Esophagus muscularis mucosa (tissue), 4 donors: ENCODE results near the gene MAPK11. TPM values are rescaled to one million over a fixed set of nuclear protein-coding genes. Genes with fewer than 3 reads are reported as not detected.

Experiments
- DNase-seq: peaks from one replicate; pipeline ENCODE4 v3.0.0-alpha.2; 2017; ENCODE audit errors: extremely low spot score
- H3K27ac ChIP-seq, 4 donors: fragments of 200-600 bp; sonication (generic); replicated peaks in 1 of 4; 1 replicate in 3 of 4; 2 replicates in 1 of 4; pipeline ENCODE4 v1.5.1; 2016 to 2019; ENCODE audit warnings: mild to moderate bottlenecking in 1 of 4
- H3K27me3 ChIP-seq, 4 donors: fragments of 200-600 bp; sonication (generic); one replicate each; pipeline versions ENCODE4 v1.5.1 to v1.6.0; 2016 to 2019
- H3K36me3 ChIP-seq, 4 donors: fragments of 200-600 bp; sonication (generic); one replicate each; pipeline ENCODE4 v1.5.1; 2016 to 2019
- H3K4me1 ChIP-seq, 4 donors: fragments of 200-600 bp; sonication (generic); one replicate each; pipeline ENCODE4 v1.5.1; 2016 to 2019
- H3K4me3 ChIP-seq, 4 donors: fragments of 200-600 bp; sonication (generic); 1 replicate in 2 of 4; 2 replicates in 2 of 4; pipeline ENCODE4 v1.5.1; 2016 to 2019; ENCODE audit warnings: mild to moderate bottlenecking in 4 of 4, moderate library complexity in 1 of 4
- H3K9me3 ChIP-seq, 4 donors: fragments of 200-600 bp; sonication (generic); 1 replicate in 3 of 4; 2 replicates in 1 of 4; pipeline ENCODE4 v1.5.1; 2016 to 2019
- CTCF ChIP-seq, 3 experiments: fragments of 200-600 bp in 2 of 3; fragments of 450-650 bp in 1 of 3; sonication (generic) in 2 of 3; IDR thresholded peaks; one replicate each; pipeline ENCODE4 v1.5.1; 2017 to 2019; ENCODE audit warnings: antibody characterized with exemption in 3 of 3, mild to moderate bottlenecking in 2 of 3, moderate library complexity in 1 of 3
- EP300 ChIP-seq: sonication (generic); formaldehyde crosslinking; IDR thresholded peaks from one replicate; pipeline ENCODE4 v1.6.1; 2017; ENCODE audit warnings: antibody characterized with exemption
- POLR2A ChIP-seq: fragments of 450-650 bp; IDR thresholded peaks from one replicate; pipeline ENCODE4 v1.6.1; 2017; ENCODE audit warnings: antibody characterized with exemption, moderate library complexity, mild to moderate bottlenecking, low read depth
- POLR2AphosphoS5 ChIP-seq, 2 donors: sonication (generic); formaldehyde crosslinking; IDR thresholded peaks; one replicate each; pipeline ENCODE4 v1.6.1; 2017; ENCODE audit warnings: antibody characterized with exemption in 2 of 2
- WGBS: methylation state at CpG from one replicate; pipeline ENCODE4 v1.1.5; 2018; 5-methylcytosine and 5-hydroxymethylcytosine counted together
- intact Hi-C: fragments of 100-400 bp; cut with DNase I; formaldehyde crosslinking; loops from one replicate; pipeline ENCODE4 v1.15.1; 2023
- total RNA-seq, 4 donors: library from RNA; depleted of rRNA; stranded (reverse); fragments of >200 nt; gene quantifications; one replicate each; pipeline versions ENCODE4 v1.1.0 to v1.2.1, GENCODE V29; 2016

Gene MAPK11
- total RNA-seq, 4 donors from 2014 or later = 3.7 to 12.5 (median 10.1) TPM

GRCh38 chr22:50289942-50290630, 19.9 kb upstream of the MAPK11 start:
- Histone ChIP-seq H3K4me1 (peaks cover 28 to 59% (median 43%) of the 10 kb centered on the region in 4 donors), H3K27me3 (peaks cover 0 to 6% (median 0%) of the 10 kb centered on the region in 4 donors), H3K36me3 (peaks cover 44 to 65% (median 58%) of the 10 kb centered on the region in 4 donors), H3K9me3 (no peaks in the 10 kb centered on the region), H3K4me3 (no peak overlapping the region), H3K27ac (no peak overlapping the region)
- 83% methylated on average over 5 of the region's 37 CpGs for WGBS
- DNase-seq = no peak
- no peak for TF ChIP-seq POLR2A
- intact Hi-C loops = loop anchor here (5.0 kb wide), 1 partner anchor 37 kb away; the partner anchor contains the start of gene DENND6B

GRCh38 chr22:50289151-50289941, 19.2 kb upstream of the MAPK11 start:
- no peak overlapping the region for H3K27ac ChIP-seq
- intact Hi-C loops = no loop called here
- no peak overlapping the region for H3K4me3 ChIP-seq
- no peak for TF ChIP-seq POLR2AphosphoS5 (IDR thresholded peaks at IDR 0.05)
- H3K4me1 ChIP-seq = peaks cover 22 to 52% (median 35%) of the 10 kb centered on the region in 4 donors
- peaks cover 0 to 6% (median 0%) of the 10 kb centered on the region in 4 donors for H3K27me3 ChIP-seq
- WGBS = 90% methylated on average over 27 of the region's 57 CpGs
- H3K9me3 ChIP-seq = no peaks in the 10 kb centered on the region
- DNase-seq = no peak
- H3K36me3 ChIP-seq = peaks cover 48 to 70% (median 66%) of the 10 kb centered on the region in 4 donors

GRCh38 chr22:50287731-50288130, 17.6 kb upstream of the MAPK11 start:
- Histone ChIP-seq H3K27ac (no peak overlapping the region), H3K36me3 (peaks cover 64 to 84% (median 82%) of the 10 kb centered on the region in 4 donors), H3K4me3 (no peak overlapping the region), H3K27me3 (no peaks in the 10 kb centered on the region), H3K9me3 (no peaks in the 10 kb centered on the region), H3K4me1 (peaks cover 6 to 39% (median 22%) of the 10 kb centered on the region in 4 donors)
- TF ChIP-seq POLR2AphosphoS5 (IDR thresholded peaks at IDR 0.05) (no peak), POLR2A (no peak), EP300 (no peak), CTCF (IDR thresholded peaks at IDR 0.05) (no peak)
- DNase-seq = no peak
- 84% methylated on average over 5 of the region's 31 CpGs for WGBS
- intact Hi-C loops = no loop called here

- H3K4me1 ChIP-seq = peaks cover 10 to 39% (median 20%) of the 10 kb centered on the region in 4 donors
- no peak overlapping the region for H3K27ac ChIP-seq
- no peak overlapping the region for H3K4me3 ChIP-seq
- H3K9me3 ChIP-seq = no peaks in the 10 kb centered on the region
- intact Hi-C loops = no loop called here
- H3K36me3 ChIP-seq = peaks cover 73 to 94% (median 91%) of the 10 kb centered on the region in 4 donors
- 87% methylated on average over 27 of the region's 40 CpGs for WGBS
- no peak for TF ChIP-seq POLR2AphosphoS5 (IDR thresholded peaks at IDR 0.05)
- H3K27me3 ChIP-seq = no peaks in the 10 kb centered on the region
- no peak for DNase-seq
Observed at GRCh38 chr22:50286701-50287318, 16.6 kb upstream of the MAPK11 start.

GRCh38 chr22:50286275-50286674, 16.1 kb upstream of the MAPK11 start:
- no peak overlapping the region for H3K27ac ChIP-seq
- TF ChIP-seq POLR2A = no peak
- no peak for TF ChIP-seq EP300
- no peak for TF ChIP-seq CTCF (IDR thresholded peaks at IDR 0.05)
- no peak for TF ChIP-seq POLR2AphosphoS5 (IDR thresholded peaks at IDR 0.05)
- H3K4me1 ChIP-seq = peaks cover 11 to 34% (median 17%) of the 10 kb centered on the region in 4 donors
- no peak overlapping the region for H3K4me3 ChIP-seq
- WGBS = 90% methylated on average over 16 of the region's 21 CpGs
- DNase-seq = no peak
- no peaks in the 10 kb centered on the region for H3K9me3 ChIP-seq
- intact Hi-C loops = no loop called here
- no peaks in the 10 kb centered on the region for H3K27me3 ChIP-seq
- peaks cover 78 to 96% (median 95%) of the 10 kb centered on the region in 4 donors for H3K36me3 ChIP-seq
